ENCODE results near the gene PHF21A. TPM values are rescaled to one million over a fixed set of nuclear protein-coding genes. Genes with fewer than 3 reads are reported as not detected.
A peak's percentile ranks its signal among the peaks of the same experiment; 100 is the strongest.

PHF21A gene
- total RNA-seq, 2 experiments from 2014 or later, result 23.1 to 56.1 TPM

- no peak for TF ChIP-seq CTCF (conservative IDR thresholded peaks at IDR 0.05; ENCODE audit: low read length)
- TF ChIP-seq EZH2phosphoT487 (IDR thresholded peaks at IDR 0.05; ENCODE audit: borderline replicate concordance, low read depth, low read length), result no peak
- H3K4me3 ChIP-seq (ENCODE audit: low read depth, low read length, poor library complexity, severe bottlenecking), result no peak overlapping the region
- peaks cover 4% of the 10 kb centered on the region for H4K20me1 ChIP-seq (ENCODE audit: insufficient read depth, low read length)
- no TSS peak for BruUV-seq (replicated peaks)
- H3K36me3 ChIP-seq (ENCODE audit: insufficient read depth, low read length), result no peaks in the 10 kb centered on the region
- ChIA-PET CTCF (ENCODE audit: unreplicated experiment) (no interaction called here), POLR2A (interaction anchor here (1.4 kb wide), 1 partner anchor 10 kb away, joined by 3 read pairs; no protein-coding TSS in a partner anchor)
- peak; percentile 80 for DNase-seq (ENCODE audit: low spot score)
- no peak overlapping the region for H3K27ac ChIP-seq (ENCODE audit: low read depth, low read length, poor library complexity, severe bottlenecking)
- H3K79me2 ChIP-seq (ENCODE audit: insufficient read depth, low read depth, low read length), result peaks cover 67% of the 10 kb centered on the region
- intact Hi-C loops (cut with micrococcal nuclease; ENCODE audit: unreplicated experiment), result no loop called here
- H3K4me2 ChIP-seq (ENCODE audit: low read length), result peak overlapping the region; percentile 34; the same call in 1 of the 2 replicates
- H3K9me3 ChIP-seq (ENCODE audit: low read length), result no peaks in the 10 kb centered on the region
- H3K4me1 ChIP-seq (ENCODE audit: insufficient read depth, low read length, poor library complexity, severe bottlenecking), result peaks cover 40% of the 10 kb centered on the region
- H3K9me2 ChIP-seq (ENCODE audit: insufficient read depth, low read length), result no peaks in the 10 kb centered on the region
- H2AFZ ChIP-seq (ENCODE audit: low read length), result no peak overlapping the region
Observed at GRCh38 chr11:46112961-46113607, 8.2 kb downstream of the PHF21A start.

- BruUV-seq (replicated peaks), result no TSS peak
Observed at GRCh38 chr11:46108751-46109150, 12.5 kb downstream of the PHF21A start.

More at GRCh38 chr11:46108751-46109150, 12.5 kb downstream of the PHF21A start:
- Histone ChIP-seq H3K27ac (ENCODE audit: low read depth, low read length, poor library complexity, severe bottlenecking) (no peak overlapping the region), H3K9me3 (ENCODE audit: low read length) (no peaks in the 10 kb centered on the region), H3K4me3 (ENCODE audit: low read depth, low read length, poor library complexity, severe bottlenecking) (no peak overlapping the region), H2AFZ (ENCODE audit: low read length) (no peak overlapping the region), H3K4me1 (ENCODE audit: insufficient read depth, low read length, poor library complexity, severe bottlenecking) (no peaks in the 10 kb centered on the region), H4K20me1 (ENCODE audit: insufficient read depth, low read length) (peaks cover 5% of the 10 kb centered on the region; the same call in 1 of the 2 replicates), H3K36me3 (ENCODE audit: insufficient read depth, low read length) (no peaks in the 10 kb centered on the region), H3K79me2 (ENCODE audit: insufficient read depth, low read depth, low read length) (peaks cover 32% of the 10 kb centered on the region; the same call in 1 of the 2 replicates), H3K9me2 (ENCODE audit: insufficient read depth, low read length) (no peaks in the 10 kb centered on the region), H3K4me2 (ENCODE audit: low read length) (no peak overlapping the region)
- no peak for TF ChIP-seq CTCF (conservative IDR thresholded peaks at IDR 0.05; ENCODE audit: low read length)
- no peak for TF ChIP-seq EZH2phosphoT487 (IDR thresholded peaks at IDR 0.05; ENCODE audit: borderline replicate concordance, low read depth, low read length)
- intact Hi-C loops (cut with micrococcal nuclease; ENCODE audit: unreplicated experiment), result no loop called here
- DNase-seq (ENCODE audit: low spot score), result no peak
- POLR2A ChIA-PET, result interaction anchor here (0.8 to 1.6 kb wide), 3 partner anchors 9 to 28 kb away, joined by 3 read pairs; no protein-coding TSS in a partner anchor
- CTCF ChIA-PET (ENCODE audit: unreplicated experiment), result no interaction called here
